Small intestine (tissue), 7 donors: ENCODE results near the gene AP5M1. TPM values are rescaled to one million over a fixed set of nuclear protein-coding genes. Genes with fewer than 3 reads are reported as not detected.
"Not testable (repeated sequence)": the region's sequence is repeated elsewhere in the genome, so short reads cannot be mapped to it uniquely, and the experiment has no call there.

Experiments used
- DNase-seq, 2 donors: peaks; one replicate each; pipeline versions ENCODE4 v3.0.0 to v3.0.0-alpha.2; 2013
- FAIRE-seq: peaks from 2 replicates; lab custom pipeline; 2012; peaks lifted over from hg19 to GRCh38; lab: Jason Lieb, UNC
- H3K27ac ChIP-seq, 3 donors: one replicate each; pipeline ENCODE4 v1.5.1; 2013; ENCODE audit warnings: low read length in 2 of 3, mild to moderate bottlenecking in 2 of 3, control low read depth in 1 of 3, inconsistent platforms in 1 of 3, low read depth in 1 of 3, moderate library complexity in 1 of 3
- H3K27me3 ChIP-seq, 3 donors: one replicate each; pipeline ENCODE4 v1.6.1; 2013; ENCODE audit warnings: low read length in 3 of 3, inconsistent platforms in 1 of 3; ENCODE audit not compliant: control insufficient read depth in 3 of 3, insufficient read depth in 3 of 3
- H3K36me3 ChIP-seq, 3 donors: one replicate each; pipeline ENCODE4 v1.6.1; 2013; ENCODE audit warnings: low read length in 3 of 3, inconsistent platforms in 1 of 3, low read depth in 1 of 3, mild to moderate bottlenecking in 1 of 3, moderate library complexity in 1 of 3; ENCODE audit not compliant: control insufficient read depth in 3 of 3, insufficient read depth in 2 of 3
- H3K4me1 ChIP-seq, 3 donors: one replicate each; pipeline ENCODE4 v1.6.1; 2013; ENCODE audit warnings: low read length in 2 of 3, inconsistent platforms in 1 of 3, low read depth in 1 of 3, mild to moderate bottlenecking in 1 of 3, moderate library complexity in 1 of 3; ENCODE audit not compliant: control insufficient read depth in 3 of 3, insufficient read depth in 2 of 3
- H3K4me3 ChIP-seq, 3 donors: one replicate each; pipeline ENCODE4 v1.5.1; 2013; ENCODE audit warnings: low read length in 3 of 3, control low read depth in 1 of 3, inconsistent platforms in 1 of 3, low read depth in 1 of 3, mild to moderate bottlenecking in 1 of 3, moderate library complexity in 1 of 3
- H3K9me3 ChIP-seq, 2 donors: one replicate each; pipeline ENCODE4 v1.6.1; 2013; ENCODE audit warnings: low read depth in 1 of 2, low read length in 1 of 2; ENCODE audit not compliant: control insufficient read depth in 2 of 2, insufficient read depth in 1 of 2
- WGBS, 3 donors: extraction: QIAGEN DNeasy Blood & Tissue Kit; methylation state at CpG; one replicate each; pipeline ENCODE4 v1.1.7; 2013; 5-methylcytosine and 5-hydroxymethylcytosine counted together
- polyA plus RNA-seq, 4 donors: library from polyadenylated mRNA; stranded (reverse) in 3 of 4; unstranded in 1 of 4; fragments of 200-250 nt in 3 of 4; fragments of 120-200 nt in 1 of 4; gene quantifications; one replicate each; pipeline versions ENCODE4 v1.2.1 to v1.2.3, GENCODE V29; 2013
- donor health status: healthy with polysubstance abuse.
- donor health status: control.
- donor health status: control.
- donor health status: Bipolar disorder and iron deficiency.
- donor health status: healthy.

Gene AP5M1
- polyA plus RNA-seq, 4 donors, result 20.6 to 44.6 (median 24.1) TPM

- no peak overlapping the region for H3K27ac ChIP-seq
- DNase-seq (peak in 1 of 2 donors; percentile 46), FAIRE-seq (no peak)
- no peaks in the 10 kb centered on the region for H3K27me3 ChIP-seq
- no peak overlapping the region for H3K4me3 ChIP-seq
- H3K4me1 ChIP-seq, result no peaks in the 10 kb centered on the region
- 60 to 63% (median 61%) methylated on average over 2 of the region's 2 CpGs for WGBS, 3 donors
- peaks cover 0 to 11% (median 3%) of the 10 kb centered on the region in 3 donors for H3K36me3 ChIP-seq
- no peaks in the 10 kb centered on the region for H3K9me3 ChIP-seq
Measured at GRCh38 chr14:57244106-57244505, 24.7 kb upstream of the AP5M1 start.

- no peak overlapping the region for H3K4me3 ChIP-seq
- WGBS, 3 donors, result 93 to 97% (median 96%) methylated on average over 2 of the region's 2 CpGs
- no peaks in the 10 kb centered on the region for H3K9me3 ChIP-seq
- no peak overlapping the region for H3K27ac ChIP-seq
- H3K4me1 ChIP-seq, result no peaks in the 10 kb centered on the region
- FAIRE-seq (no peak), DNase-seq (no peak)
- H3K36me3 ChIP-seq, result peaks cover 0 to 6% (median 3%) of the 10 kb centered on the region in 3 donors
- no peaks in the 10 kb centered on the region for H3K27me3 ChIP-seq
Measured at GRCh38 chr14:57245941-57246340, 22.8 kb upstream of the AP5M1 start.

GRCh38 chr14:57246933-57247657 lies 21.7 kb upstream of the AP5M1 start:
- H3K27ac ChIP-seq, result no peak overlapping the region
- H3K36me3 ChIP-seq, result peaks cover 0 to 3% (median 3%) of the 10 kb centered on the region in 3 donors
- no peak for DNase-seq
- 78 to 83% (median 79%) methylated on average over 2 of the region's 2 CpGs for WGBS, 3 donors
- no peaks in the 10 kb centered on the region for H3K9me3 ChIP-seq
- FAIRE-seq, result no peak
- no peak overlapping the region for H3K4me3 ChIP-seq
- no peaks in the 10 kb centered on the region for H3K4me1 ChIP-seq
- H3K27me3 ChIP-seq, result no peaks in the 10 kb centered on the region

- Histone ChIP-seq H3K4me1 (no peaks in the 10 kb centered on the region), H3K27ac (no peak overlapping the region), H3K27me3 (no peaks in the 10 kb centered on the region), H3K9me3 (no peaks in the 10 kb centered on the region), H3K4me3 (no peak overlapping the region), H3K36me3 (no peaks in the 10 kb centered on the region)
- FAIRE-seq (no peak), DNase-seq (no peak)
Measured at GRCh38 chr14:57254884-57255283, 13.9 kb upstream of the AP5M1 start.

- DNase-seq, H3K9me3 ChIP-seq, FAIRE-seq, H3K27me3 ChIP-seq, H3K4me1 ChIP-seq, H3K36me3 ChIP-seq, H3K4me3 ChIP-seq, H3K27ac ChIP-seq: not testable (repeated sequence)
- WGBS, 3 donors, result 90 to 100% (median 93%) methylated on average over 2 of the region's 2 CpGs
Measured at GRCh38 chr14:57258221-57258620, 10.6 kb upstream of the AP5M1 start.

GRCh38 chr14:57259672-57260071 lies 9.1 kb upstream of the AP5M1 start:
- FAIRE-seq (no peak), DNase-seq (no peak)
- H3K4me3 ChIP-seq, result no peak overlapping the region
- no peaks in the 10 kb centered on the region for H3K9me3 ChIP-seq
- H3K27ac ChIP-seq, result no peak overlapping the region
- H3K4me1 ChIP-seq, result peaks cover 0 to 4% (median 3%) of the 10 kb centered on the region in 3 donors
- 89 to 95% (median 92%) methylated on average over 1 of the region's 1 CpG for WGBS, 3 donors
- H3K27me3 ChIP-seq, result no peaks in the 10 kb centered on the region
- H3K36me3 ChIP-seq, result no peaks in the 10 kb centered on the region

- no peak overlapping the region for H3K4me3 ChIP-seq
- H3K9me3 ChIP-seq, result no peaks in the 10 kb centered on the region
- no peaks in the 10 kb centered on the region for H3K27me3 ChIP-seq
- DNase-seq (peak in 1 of 2 donors; percentile 37), FAIRE-seq (no peak)
- H3K4me1 ChIP-seq, result peaks cover 0 to 7% (median 7%) of the 10 kb centered on the region in 3 donors
- H3K36me3 ChIP-seq, result no peaks in the 10 kb centered on the region
- no peak overlapping the region for H3K27ac ChIP-seq
Measured at GRCh38 chr14:57261604-57262003, 7.2 kb upstream of the AP5M1 start.

- Histone ChIP-seq H3K4me3 (no peak overlapping the region), H3K27me3 (no peaks in the 10 kb centered on the region), H3K9me3 (no peaks in the 10 kb centered on the region), H3K36me3 (no peaks in the 10 kb centered on the region), H3K27ac (no peak overlapping the region), H3K4me1 (peaks cover 0 to 7% (median 7%) of the 10 kb centered on the region in 3 donors)
- DNase-seq, result no peak
- FAIRE-seq, result no peak
Measured at GRCh38 chr14:57262117-57262516, 6.7 kb upstream of the AP5M1 start.

GRCh38 chr14:57266065-57266464 lies 2.7 kb upstream of the AP5M1 start:
- WGBS, 3 donors, result 35 to 65% (median 59%) methylated on average over 2 of the region's 2 CpGs
- H3K27ac ChIP-seq, result peak overlapping the region in 1 of 3 donors; percentile 92
- H3K4me1 ChIP-seq, result peaks cover 2 to 19% (median 7%) of the 10 kb centered on the region in 3 donors
- no peaks in the 10 kb centered on the region for H3K9me3 ChIP-seq
- H3K36me3 ChIP-seq, result no peaks in the 10 kb centered on the region
- H3K27me3 ChIP-seq, result no peaks in the 10 kb centered on the region
- DNase-seq, result peak in 1 of 2 donors; percentile 36
- H3K4me3 ChIP-seq, result no peak overlapping the region
- no peak for FAIRE-seq
